Urinary bladder (tissue), 4 donors: ENCODE data around the gene SF3B5. TPM values are rescaled to one million over a fixed set of nuclear protein-coding genes. Genes with fewer than 3 reads are reported as not detected.
"Not testable (repeated sequence)": the region's sequence is repeated elsewhere in the genome, so short reads cannot be mapped to it uniquely, and the experiment has no call there.

ENCODE experiments used
- DNase-seq: peaks from one replicate; pipeline ENCODE4 v3.0.0-alpha.2; 2015; ENCODE audit errors: extremely low spot score
- H3K27ac ChIP-seq: one replicate; pipeline ENCODE4 v1.5.1; 2013; ENCODE audit warnings: low read depth, mild to moderate bottlenecking, moderate library complexity
- H3K36me3 ChIP-seq: one replicate; pipeline ENCODE4 v1.6.1; 2013; ENCODE audit warnings: mild to moderate bottlenecking, moderate library complexity; ENCODE audit not compliant: insufficient read depth
- H3K4me1 ChIP-seq: one replicate; pipeline ENCODE4 v1.6.1; 2013; ENCODE audit warnings: mild to moderate bottlenecking, moderate library complexity; ENCODE audit not compliant: insufficient read depth
- H3K4me3 ChIP-seq: one replicate; pipeline ENCODE4 v1.5.1; 2013; ENCODE audit warnings: low read depth, low read length
- WGBS: extraction: QIAGEN DNeasy Blood & Tissue Kit; methylation state at CpG from one replicate; pipeline ENCODE4 v1.1.7; 2013; 5-methylcytosine and 5-hydroxymethylcytosine counted together
- polyA plus RNA-seq: library from polyadenylated mRNA; stranded (reverse); fragments of 200-250 nt; gene quantifications from one replicate; pipeline ENCODE4 v1.2.3, GENCODE V29; 2013
- total RNA-seq: library from RNA; depleted of rRNA; stranded (reverse); fragments of >200 nt; gene quantifications from one replicate; pipeline ENCODE4 v1.2.3, GENCODE V29; 2014
- donor health status: healthy with polysubstance abuse.
- donor health status: healthy.

SF3B5 gene
- total and polyA plus RNA-seq, 2 donors: 58.6 to 181 TPM

- Histone ChIP-seq H3K4me1 (no peaks in the 10 kb centered on the region), H3K36me3 (no peaks in the 10 kb centered on the region), H3K4me3 (peak overlapping the region; percentile 60), H3K27ac (no peak overlapping the region)
- WGBS: 46% methylated on average over 9 of the region's 9 CpGs
- DNase-seq: no peak
Measured at GRCh38 chr6:144065213-144065660, 30.1 kb downstream of the SF3B5 start.

- DNase-seq: no peak
- H3K4me1 ChIP-seq: no peaks in the 10 kb centered on the region
- H3K27ac ChIP-seq: peak overlapping the region; percentile 54
- 3% methylated on average over 57 of the region's 57 CpGs for WGBS
- peak overlapping the region; percentile 60 for H3K4me3 ChIP-seq
- H3K36me3 ChIP-seq: no peaks in the 10 kb centered on the region
Measured at GRCh38 chr6:144064402-144065212, 30.8 kb downstream of the SF3B5 start.

GRCh38 chr6:144063744-144064401 is 31.5 kb downstream of the SF3B5 start:
- Histone ChIP-seq H3K4me3 (peak overlapping the region; percentile 60), H3K36me3 (no peaks in the 10 kb centered on the region), H3K4me1 (no peaks in the 10 kb centered on the region), H3K27ac (peak overlapping the region; percentile 54)
- WGBS: under 1% methylated on average over 72 of the region's 72 CpGs
- DNase-seq: peak; percentile 6

- Histone ChIP-seq H3K36me3 (no peaks in the 10 kb centered on the region), H3K4me3 (peak overlapping the region; percentile 60), H3K27ac (no peak overlapping the region), H3K4me1 (no peaks in the 10 kb centered on the region)
- 4% methylated on average over 16 of the region's 16 CpGs for WGBS
- no peak for DNase-seq
Measured at GRCh38 chr6:144063246-144063743, 32.1 kb downstream of the SF3B5 start.

- no peaks in the 10 kb centered on the region for H3K36me3 ChIP-seq
- H3K4me3 ChIP-seq: no peak overlapping the region
- WGBS: 25% methylated on average over 5 of the region's 5 CpGs
- H3K27ac ChIP-seq: no peak overlapping the region
- DNase-seq: no peak
- no peaks in the 10 kb centered on the region for H3K4me1 ChIP-seq
Measured at GRCh38 chr6:144062786-144063185, 32.6 kb downstream of the SF3B5 start.

GRCh38 chr6:144059139-144059538 is 36.2 kb downstream of the SF3B5 start:
- WGBS: 89% methylated on average over 1 of the region's 1 CpG

GRCh38 chr6:144055121-144055931 is 40.0 kb downstream of the SF3B5 start:
- Histone ChIP-seq H3K36me3 (no peaks in the 10 kb centered on the region), H3K4me1 (no peaks in the 10 kb centered on the region), H3K27ac (no peak overlapping the region), H3K4me3 (no peak overlapping the region)
- no peak for DNase-seq
- WGBS: 77% methylated on average over 6 of the region's 6 CpGs

More at GRCh38 chr6:144059139-144059538, 36.2 kb downstream of the SF3B5 start:
- Histone ChIP-seq H3K4me1 (no peaks in the 10 kb centered on the region), H3K27ac (no peak overlapping the region), H3K36me3 (no peaks in the 10 kb centered on the region), H3K4me3 (no peak overlapping the region)
- DNase-seq: no peak

- 65% methylated on average over 3 of the region's 3 CpGs for WGBS
- H3K4me1 ChIP-seq: no peaks in the 10 kb centered on the region
- no peak overlapping the region for H3K27ac ChIP-seq
- no peak overlapping the region for H3K4me3 ChIP-seq
- H3K36me3 ChIP-seq: no peaks in the 10 kb centered on the region
- no peak for DNase-seq
Measured at GRCh38 chr6:144053601-144054000, 41.8 kb downstream of the SF3B5 start.

GRCh38 chr6:144052488-144052887 is 42.9 kb downstream of the SF3B5 start:
- DNase-seq: no peak
- H3K27ac ChIP-seq: no peak overlapping the region
- H3K4me3 ChIP-seq: no peak overlapping the region
- H3K4me1 ChIP-seq: no peaks in the 10 kb centered on the region
- no peaks in the 10 kb centered on the region for H3K36me3 ChIP-seq

- no peak overlapping the region for H3K27ac ChIP-seq
- WGBS: 74% methylated on average over 1 of the region's 1 CpG
- H3K36me3 ChIP-seq: no peaks in the 10 kb centered on the region
- H3K4me1 ChIP-seq: no peaks in the 10 kb centered on the region
- H3K4me3 ChIP-seq: no peak overlapping the region
- DNase-seq: no peak
Measured at GRCh38 chr6:144049386-144049785, 46.0 kb downstream of the SF3B5 start.

- WGBS: 61% methylated on average over 1 of the region's 1 CpG
Measured at GRCh38 chr6:144047688-144048087, 47.7 kb downstream of the SF3B5 start.

GRCh38 chr6:144046672-144047071 is 48.7 kb downstream of the SF3B5 start:
- H3K36me3 ChIP-seq, H3K4me3 ChIP-seq, H3K4me1 ChIP-seq, DNase-seq, H3K27ac ChIP-seq: not testable (repeated sequence)
- WGBS: 77% methylated on average over 8 of the region's 8 CpGs

More at GRCh38 chr6:144047688-144048087, 47.7 kb downstream of the SF3B5 start:
- Histone ChIP-seq H3K4me3 (no peak overlapping the region), H3K27ac (no peak overlapping the region), H3K4me1 (no peaks in the 10 kb centered on the region), H3K36me3 (no peaks in the 10 kb centered on the region)
- DNase-seq: no peak

- not testable (repeated sequence) for H3K4me3 ChIP-seq, DNase-seq, H3K4me1 ChIP-seq, H3K36me3 ChIP-seq, H3K27ac ChIP-seq
- 83% methylated on average over 2 of the region's 2 CpGs for WGBS
Measured at GRCh38 chr6:144044989-144045388, 50.4 kb downstream of the SF3B5 start.
